Fibroblast of lung (primary cell): Measurements from ENCODE around the gene MAP1A. TPM values are rescaled to one million over a fixed set of nuclear protein-coding genes. Genes with fewer than 3 reads are reported as not detected.

ENCODE experiments used
- DNase-seq, 2 donors: peaks; one replicate each; pipeline versions ENCODE4 v3.0.0 to v3.0.0-alpha.2; 2010; ENCODE audit warnings: low read depth in 2 of 2
- H2AFZ ChIP-seq: 2 replicates; pipeline ENCODE4 v1.5.1; 2012; ENCODE audit warnings: low read length, control low read depth, inconsistent platforms
- H3K27ac ChIP-seq: 2 replicates; pipeline ENCODE4 v1.5.1; 2011; ENCODE audit warnings: low read length, control low read depth; ENCODE audit not compliant: insufficient read depth
- H3K27me3 ChIP-seq: 2 replicates; pipeline ENCODE4 v1.5.1; 2011; ENCODE audit warnings: mild to moderate bottlenecking, low read length; ENCODE audit not compliant: control insufficient read depth, insufficient read depth
- H3K36me3 ChIP-seq: 2 replicates; pipeline ENCODE4 v1.5.1; 2011; ENCODE audit warnings: low read length; ENCODE audit not compliant: control insufficient read depth, insufficient read depth
- H3K4me1 ChIP-seq: 2 replicates; pipeline ENCODE4 v1.5.1; 2011; ENCODE audit warnings: low read length; ENCODE audit not compliant: control insufficient read depth, insufficient read depth; ENCODE audit errors: extremely low read depth
- H3K4me2 ChIP-seq: 2 replicates; pipeline ENCODE4 v1.5.1; 2011; ENCODE audit warnings: low read length, control low read depth; ENCODE audit not compliant: insufficient read depth; ENCODE audit errors: extremely low read depth
- H3K4me3 ChIP-seq, 4 experiments: fragments of 200-600 bp in 1 of 4; sonication (generic) in 1 of 4; replicated peaks in 1 of 4; 2 replicates each; pipeline ENCODE4 v1.5.1; 2011 to 2016; ENCODE audit warnings: low read length in 4 of 4, low read depth in 3 of 4, mild to moderate bottlenecking in 3 of 4, control low read depth in 2 of 4, inconsistent platforms in 1 of 4, mixed read lengths in 1 of 4; ENCODE audit not compliant: insufficient read depth in 1 of 4; ENCODE audit errors: control extremely low read depth in 1 of 4
- H3K79me2 ChIP-seq: 2 replicates; pipeline ENCODE4 v1.5.1; 2012; ENCODE audit warnings: mild to moderate bottlenecking, low read length, inconsistent platforms; ENCODE audit not compliant: control insufficient read depth, insufficient read depth
- H3K9ac ChIP-seq: 2 replicates; pipeline ENCODE4 v1.5.1; 2011; ENCODE audit warnings: mild to moderate bottlenecking, low read length, control low read depth; ENCODE audit not compliant: insufficient read depth
- H3K9me3 ChIP-seq: 2 replicates; pipeline ENCODE4 v1.5.1; 2012; ENCODE audit warnings: low read depth, low read length; ENCODE audit not compliant: control insufficient read depth, insufficient read depth
- H4K20me1 ChIP-seq: 2 replicates; pipeline ENCODE4 v1.5.1; 2011; ENCODE audit warnings: low read length; ENCODE audit not compliant: control insufficient read depth, insufficient read depth; ENCODE audit errors: extremely low read depth
- CTCF ChIP-seq, 2 donors: IDR thresholded peaks in 1 of 2; conservative IDR thresholded peaks in 1 of 2; 1 replicate in 1 of 2; 2 replicates in 1 of 2; pipeline ENCODE4 v1.5.1; 2011 to 2012; ENCODE audit warnings: low read length in 2 of 2, control low read depth in 1 of 2, inconsistent platforms in 1 of 2, low read depth in 1 of 2, mild to moderate bottlenecking in 1 of 2
- EZH2 ChIP-seq: IDR thresholded peaks from 2 replicates; pipeline ENCODE4 v1.5.1; 2012; ENCODE audit warnings: low read length, control low read depth, mild to moderate bottlenecking; ENCODE audit errors: missing control alignments
- polyA plus RNA-seq, 2 donors: library from polyadenylated mRNA; depleted of rRNA in 1 of 2; stranded (reverse) in 1 of 2; unstranded in 1 of 2; fragments of >200 nt; gene quantifications; 2 replicates each; pipeline ENCODE4 v1.2.1, GENCODE V29; 2011 to 2012; ENCODE audit warnings: missing spikeins in 1 of 2
- total RNA-seq: library from RNA; depleted of rRNA; stranded (reverse); fragments of >200 nt; gene quantifications from 2 replicates; pipeline ENCODE4 v1.2.1, GENCODE V29; 2014

MAP1A gene
- total and polyA plus RNA-seq, 2 donors (not counting 1 experiment from before 2014, with no cell fraction given): 51.2 to 201 TPM

GRCh38 chr15:43509660-43510199 is 7.7 kb upstream of the MAP1A start:
- peak overlapping the region; percentile 27 for H3K9ac ChIP-seq

GRCh38 chr15:43510200-43511011 is 7.0 kb upstream of the MAP1A start:
- Histone ChIP-seq H4K20me1 (no peaks in the 10 kb centered on the region), H3K9me3 (no peaks in the 10 kb centered on the region), H3K4me2 (peak overlapping the region; percentile 90), H2AFZ (peak overlapping the region; percentile 22), H3K27ac (peak overlapping the region; percentile 91), H3K9ac (peak overlapping the region; percentile 63), H3K27me3 (no peaks in the 10 kb centered on the region), H3K4me1 (peaks cover 32% of the 10 kb centered on the region), H3K4me3 (peak overlapping the region; percentile 53 to 72 (median 70)), H3K79me2 (no peaks in the 10 kb centered on the region), H3K36me3 (no peaks in the 10 kb centered on the region)
- DNase-seq: peak; percentile 98 to 99
- TF ChIP-seq EZH2: no peak
- TF ChIP-seq CTCF (conservative IDR thresholded peaks at IDR 0.05 in 1 of 2, IDR thresholded peaks at IDR 0.05 in 1 of 2; ENCODE audit: low read depth in 1 of 2, low read length in 2 of 2): peak; percentile 18 to 53

More at GRCh38 chr15:43509660-43510199, 7.7 kb upstream of the MAP1A start:
- TF ChIP-seq CTCF (conservative IDR thresholded peaks at IDR 0.05 in 1 of 2, IDR thresholded peaks at IDR 0.05 in 1 of 2; ENCODE audit: low read depth in 1 of 2, low read length in 2 of 2) (no peak), EZH2 (no peak)
- Histone ChIP-seq H3K79me2 (no peaks in the 10 kb centered on the region), H3K9me3 (no peaks in the 10 kb centered on the region), H3K36me3 (no peaks in the 10 kb centered on the region), H2AFZ (no peak overlapping the region), H3K27me3 (no peaks in the 10 kb centered on the region), H3K4me3 (peak overlapping the region in 3 of 4 experiments; percentile 69 to 71 (median 69)), H3K4me2 (peak overlapping the region; percentile 90), H4K20me1 (no peaks in the 10 kb centered on the region), H3K27ac (peak overlapping the region; percentile 91), H3K4me1 (peaks cover 32% of the 10 kb centered on the region)
- DNase-seq: peak in 1 of 2 donors; percentile 24
